Stimulated activated naive CD8-positive, alpha-beta T cell treated with anti-CD3 and anti-CD28 coated beads, Interleukin-15, amount 100 ng/mL, for 72 hours (primary cell): ENCODE measurements around the gene SLAMF9.

Experiments used
- ATAC-seq: fragments of 150-1000 bp; cut with Tn5 transposase; 2 replicates; pipeline ENCODE4 v1.10.0; 2021; ENCODE audit warnings: mild to moderate bottlenecking, moderate library complexity
- DNase-seq, 2 donors: peaks; one replicate each; pipeline ENCODE4 v3.0.0; 2021 to 2022
- H3K27ac Mint-ChIP-seq, 2 donors: one replicate each; pipeline ENCODE4 v1.8.0; 2022; ENCODE audit warnings: mild to moderate bottlenecking in 2 of 2, mixed read lengths in 2 of 2, moderate library complexity in 2 of 2
- H3K27me3 Mint-ChIP-seq: one replicate; pipeline ENCODE4 v1.8.0; 2022; ENCODE audit warnings: mixed read lengths
- H3K4me1 Mint-ChIP-seq: one replicate; pipeline ENCODE4 v1.8.0; 2022; ENCODE audit warnings: mild to moderate bottlenecking, mixed read lengths
- H3K4me3 Mint-ChIP-seq, 2 donors: one replicate each; pipeline ENCODE4 v1.8.0; 2022; ENCODE audit warnings: mild to moderate bottlenecking in 2 of 2, mixed read lengths in 2 of 2, moderate library complexity in 1 of 2
- H3K9me3 Mint-ChIP-seq, 2 donors: one replicate each; pipeline ENCODE4 v1.8.0; 2022; ENCODE audit warnings: mixed read lengths in 2 of 2

SLAMF9 gene

DNA sequence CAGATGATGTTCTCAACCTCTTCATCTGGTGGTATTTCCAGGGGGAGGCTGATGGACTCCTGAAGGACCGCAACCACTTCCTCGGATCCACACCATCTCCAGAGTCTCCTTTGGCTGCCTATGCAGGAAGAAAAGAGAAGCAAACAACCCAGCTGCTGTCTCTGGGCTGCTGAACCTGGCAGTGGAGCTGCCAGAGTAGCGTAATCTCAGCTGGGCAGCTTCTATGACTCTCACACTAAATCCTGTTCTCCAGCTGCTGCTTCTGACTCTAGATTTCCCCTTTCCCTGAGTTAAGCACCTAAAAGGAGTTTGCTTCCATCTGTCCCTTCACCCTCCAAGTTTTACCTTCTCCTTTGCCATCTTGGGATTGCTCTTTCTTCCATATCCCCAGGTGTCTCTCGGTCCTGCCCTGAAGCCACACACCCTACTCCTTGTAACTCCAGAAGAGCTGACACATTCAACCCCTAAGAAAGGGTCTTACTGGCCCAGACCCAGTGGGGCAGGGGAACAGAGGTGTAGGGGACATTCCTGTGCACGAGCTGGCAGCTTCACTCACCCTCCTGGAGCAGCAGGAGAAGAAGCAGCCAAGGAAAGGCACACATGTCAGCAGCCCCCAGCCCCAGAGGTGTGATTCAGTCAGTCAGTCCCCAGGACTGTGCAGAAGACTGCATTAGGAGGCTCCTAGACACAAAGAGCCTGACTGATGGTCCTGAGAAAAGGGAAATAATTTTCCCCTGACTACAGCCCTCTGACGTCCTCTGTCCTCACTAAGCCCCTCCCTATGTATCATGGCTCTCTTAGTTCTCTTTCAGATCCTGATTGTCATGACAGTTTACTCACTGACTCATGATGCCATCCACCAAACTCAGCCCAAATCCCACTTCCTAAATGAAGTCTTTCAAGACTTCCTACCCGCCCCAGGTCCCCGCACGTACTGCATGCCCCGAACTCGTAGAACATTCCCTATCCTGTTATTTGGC lies at the start of gene SLAMF9:
SLAMF9 (minus strand) TSS at position 702 of the 980 bp plus-strand sequence; CDS start at position 602, 100 bp downstream.
- H3K9me3 Mint-ChIP-seq: no peaks in the 10 kb centered on the region
- no peak within 1 kb of the TSS for H3K27ac Mint-ChIP-seq
- DNase-seq (no peak), ATAC-seq (no peak)
- H3K4me1 Mint-ChIP-seq: peaks cover 3% of the 10 kb centered on the region
- H3K27me3 Mint-ChIP-seq: peaks cover 35% of the 10 kb centered on the region
- no peak within 1 kb of the TSS for H3K4me3 Mint-ChIP-seq

DNA sequence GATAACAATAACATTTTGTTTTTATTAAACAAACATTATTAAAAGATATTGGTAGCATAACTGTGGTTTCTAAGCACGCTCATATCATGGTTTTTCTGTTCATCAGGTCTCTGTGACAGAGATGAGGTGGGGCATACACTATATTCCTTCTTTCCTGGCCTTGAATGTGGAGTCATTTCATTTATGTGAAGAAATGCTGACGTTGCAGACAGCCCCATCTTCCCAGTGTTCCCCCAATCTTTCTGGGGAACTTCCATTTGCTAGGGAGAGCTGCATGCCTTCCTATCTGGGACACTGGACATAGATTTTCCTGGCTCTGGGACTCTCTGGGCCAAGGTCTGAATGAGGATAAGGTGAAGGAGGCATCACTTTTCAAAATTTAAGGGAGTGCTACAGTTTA lies 47.4 kb upstream of the SLAMF9 start:
- H3K9me3 Mint-ChIP-seq: no peaks in the 10 kb centered on the region
- no peak for ATAC-seq

DNA sequence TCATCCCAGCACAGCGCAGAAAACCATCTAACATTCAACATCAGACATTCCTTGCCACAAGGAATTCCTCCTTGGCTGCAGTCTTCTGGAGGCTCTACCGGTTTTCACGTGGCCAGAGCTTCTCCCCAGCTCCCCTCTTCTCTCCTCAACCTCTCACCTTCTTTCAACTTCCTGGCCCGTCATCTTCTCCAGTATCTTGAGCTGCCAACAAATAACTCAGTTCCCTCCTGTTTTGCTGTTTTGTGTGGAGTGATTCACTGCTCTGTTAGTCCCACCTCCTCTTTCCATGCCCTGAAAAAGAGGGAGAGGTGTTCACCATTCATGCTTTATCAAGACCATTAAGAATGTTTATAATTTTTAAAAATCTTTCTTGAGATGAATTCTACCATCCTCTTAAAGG lies 45.2 kb upstream of the SLAMF9 start:
- Mint-ChIP-seq H3K27ac (no peak overlapping the region), H3K4me3 (no peak overlapping the region), H3K27me3 (peaks cover 9% of the 10 kb centered on the region), H3K4me1 (no peaks in the 10 kb centered on the region), H3K9me3 (no peaks in the 10 kb centered on the region)
- DNase-seq (no peak), ATAC-seq (no peak)

More for the DNA sequence above, 47.4 kb upstream of the SLAMF9 start:
- Mint-ChIP-seq H3K27ac (no peak overlapping the region), H3K4me1 (no peaks in the 10 kb centered on the region), H3K4me3 (no peak overlapping the region), H3K27me3 (peaks cover 6% of the 10 kb centered on the region)
- no peak for DNase-seq

DNA sequence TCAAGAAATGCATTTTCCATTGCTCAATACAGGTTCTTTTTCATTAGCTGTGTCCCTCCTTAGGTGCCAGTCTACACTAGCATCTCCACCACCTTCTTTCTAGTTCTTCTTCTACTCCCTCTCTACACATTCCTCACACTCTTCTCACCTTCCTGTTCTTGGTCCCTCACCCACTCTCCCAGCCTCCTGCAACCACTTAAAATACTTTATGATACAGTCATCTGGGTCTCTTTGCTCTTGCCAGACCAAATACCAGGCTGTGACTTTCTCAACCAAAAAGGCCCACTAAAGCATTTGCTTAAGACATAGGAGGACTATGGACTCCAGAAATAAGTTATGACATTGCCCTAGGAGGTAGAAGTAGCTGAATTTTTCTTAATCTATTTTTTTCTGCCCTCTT lies 42.6 kb upstream of the SLAMF9 start:
- Mint-ChIP-seq H3K4me3 (no peak overlapping the region), H3K27ac (no peak overlapping the region), H3K27me3 (peaks cover 9% of the 10 kb centered on the region), H3K9me3 (no peaks in the 10 kb centered on the region), H3K4me1 (no peaks in the 10 kb centered on the region)
- DNase-seq (no peak), ATAC-seq (no peak)

DNA sequence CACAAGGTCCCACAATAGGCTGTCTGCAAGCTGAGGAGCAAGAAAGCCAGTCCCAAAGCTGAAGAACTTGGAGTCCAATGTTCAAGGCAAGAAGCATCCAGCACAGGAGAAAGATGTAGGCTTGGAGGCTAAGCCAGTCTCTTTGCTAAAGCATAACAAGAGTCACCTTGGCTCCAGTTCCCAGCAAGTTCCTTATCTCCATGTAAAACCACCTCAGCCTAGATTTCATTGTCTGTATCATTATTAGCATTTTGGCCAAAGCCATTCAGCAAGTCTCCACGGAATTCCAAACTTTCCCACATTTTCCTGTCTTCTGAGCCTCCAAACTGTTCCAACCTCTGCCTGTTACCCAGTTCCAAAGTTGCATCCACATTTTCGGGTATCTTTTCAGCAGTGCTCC lies 40.9 kb upstream of the SLAMF9 start:
- H3K9me3 Mint-ChIP-seq: no peaks in the 10 kb centered on the region
- no peak overlapping the region for H3K27ac Mint-ChIP-seq
- DNase-seq (no peak), ATAC-seq (no peak)
- no peak overlapping the region for H3K4me3 Mint-ChIP-seq
- peaks cover 9% of the 10 kb centered on the region for H3K27me3 Mint-ChIP-seq
- no peaks in the 10 kb centered on the region for H3K4me1 Mint-ChIP-seq

DNA sequence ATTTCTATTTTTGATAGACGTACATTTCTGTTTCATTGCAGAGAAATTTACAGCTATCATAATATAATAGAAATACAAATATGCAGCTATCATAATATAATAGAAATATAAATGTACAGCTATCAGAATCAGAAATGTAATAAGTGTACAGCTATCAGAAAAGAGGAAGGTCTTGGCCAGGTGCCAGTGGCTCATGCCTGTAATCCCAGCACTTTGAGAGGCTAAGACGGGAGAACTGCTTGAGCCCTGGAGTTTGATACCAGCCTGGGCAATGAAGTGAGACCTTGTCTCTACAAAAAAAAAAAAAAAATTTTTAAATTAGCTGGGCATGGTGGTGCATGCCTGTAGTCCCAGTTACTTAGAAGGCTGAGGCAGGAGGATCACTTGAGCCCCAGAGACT lies 39.9 kb upstream of the SLAMF9 start:
- H3K9me3 Mint-ChIP-seq: no peaks in the 10 kb centered on the region
- no peak for ATAC-seq
- H3K4me1 Mint-ChIP-seq: no peaks in the 10 kb centered on the region

DNA sequence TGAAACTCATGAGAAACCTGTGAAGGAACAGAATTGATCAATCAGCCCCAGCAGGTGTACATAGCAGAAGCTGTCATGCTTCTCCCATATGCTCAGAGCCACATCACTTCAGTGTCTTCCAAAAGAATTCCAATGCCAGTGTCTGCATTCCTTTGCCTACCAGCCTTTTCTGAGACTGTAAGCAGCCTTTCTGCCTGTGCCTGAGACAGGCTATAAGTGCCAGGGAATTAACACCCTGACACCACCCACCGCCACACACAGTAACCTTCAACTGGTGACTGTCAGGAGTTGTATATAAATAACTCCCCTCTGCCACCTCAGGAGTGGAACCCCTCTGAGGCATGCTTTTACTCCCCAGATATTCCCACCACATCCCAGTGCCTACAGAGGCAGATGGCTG lies 38.1 kb upstream of the SLAMF9 start:
- Mint-ChIP-seq H3K9me3 (no peaks in the 10 kb centered on the region), H3K27ac (peak overlapping the region in 1 of 2 donors; percentile 65)

More for the DNA sequence above, 39.9 kb upstream of the SLAMF9 start:
- no peak overlapping the region for H3K4me3 Mint-ChIP-seq
- peaks cover 9% of the 10 kb centered on the region for H3K27me3 Mint-ChIP-seq
- DNase-seq: no peak
- H3K27ac Mint-ChIP-seq: no peak overlapping the region

DNA sequence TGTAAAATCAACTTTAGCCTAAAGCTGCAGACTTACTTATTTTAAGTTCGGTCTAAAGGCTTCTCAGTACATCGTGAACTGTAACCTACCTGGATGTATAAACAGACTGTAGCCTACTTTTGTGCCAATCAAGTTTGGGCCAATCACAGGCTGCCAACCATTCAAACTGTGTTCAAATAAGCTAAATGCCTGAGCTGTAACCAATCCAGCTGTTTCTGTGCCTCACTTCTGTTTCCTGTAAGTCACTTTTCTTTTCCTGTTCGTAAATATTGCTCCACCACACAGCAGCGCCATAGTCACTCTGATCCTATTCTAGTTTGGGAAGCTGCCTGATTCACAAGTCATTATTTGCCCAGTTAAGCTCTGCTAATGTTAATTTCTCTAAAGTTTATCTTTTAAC lies 37.5 kb upstream of the SLAMF9 start:
- Mint-ChIP-seq H3K27ac (no peak overlapping the region), H3K27me3 (peaks cover 18% of the 10 kb centered on the region), H3K4me3 (peak overlapping the region in 1 of 2 donors; percentile 40), H3K9me3 (no peaks in the 10 kb centered on the region), H3K4me1 (no peaks in the 10 kb centered on the region)
- peak; percentile 74 for ATAC-seq
- no peak for DNase-seq

More for the DNA sequence above, 38.1 kb upstream of the SLAMF9 start:
- no peak overlapping the region for H3K4me3 Mint-ChIP-seq
- H3K27me3 Mint-ChIP-seq: peaks cover 19% of the 10 kb centered on the region
- H3K4me1 Mint-ChIP-seq: no peaks in the 10 kb centered on the region
- DNase-seq (no peak), ATAC-seq (no peak)

DNA sequence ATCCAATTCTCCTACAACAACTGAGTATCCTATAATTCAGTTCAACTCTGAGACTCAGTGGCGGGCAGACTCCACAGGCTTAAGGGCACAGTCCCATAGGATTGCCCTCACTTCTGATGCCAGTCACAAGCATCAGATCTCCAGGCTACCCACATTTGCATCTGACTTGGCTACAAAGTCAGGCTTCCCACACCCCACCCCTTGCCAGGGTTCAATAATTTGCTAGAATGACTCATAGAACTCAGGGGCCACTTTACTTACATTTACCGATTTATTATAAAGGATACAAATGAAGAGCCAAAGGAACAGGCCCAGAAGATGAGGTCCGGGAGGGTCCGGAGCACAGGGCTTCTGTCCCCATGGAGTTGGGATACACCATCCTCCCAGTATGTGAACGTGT lies 36.0 kb upstream of the SLAMF9 start:
- Mint-ChIP-seq H3K27me3 (peaks cover 14% of the 10 kb centered on the region), H3K4me1 (no peaks in the 10 kb centered on the region), H3K9me3 (no peaks in the 10 kb centered on the region), H3K4me3 (no peak overlapping the region), H3K27ac (no peak overlapping the region)
- DNase-seq (no peak), ATAC-seq (no peak)

DNA sequence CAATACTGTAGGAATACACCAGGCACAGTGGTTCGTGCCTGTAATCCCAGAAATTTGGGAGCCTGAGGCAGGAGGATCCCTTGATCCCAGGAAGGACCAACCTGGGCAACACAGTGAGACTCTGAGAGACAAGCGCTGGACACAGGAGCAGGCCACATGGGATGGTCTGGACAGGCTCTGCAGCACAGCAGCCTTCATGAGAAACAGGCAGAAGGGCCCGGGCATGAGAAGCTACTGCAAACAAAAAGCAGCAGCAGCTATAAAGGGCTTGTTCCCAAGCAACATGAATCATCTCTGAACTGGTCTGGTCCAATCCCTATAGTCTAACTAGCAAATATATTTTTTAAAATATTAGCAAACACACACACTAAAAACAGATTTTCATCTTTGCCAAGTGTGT lies 35.5 kb upstream of the SLAMF9 start:
- H3K4me1 Mint-ChIP-seq: no peaks in the 10 kb centered on the region
- no peak overlapping the region for H3K27ac Mint-ChIP-seq
- no peak for DNase-seq
- no peak for ATAC-seq
- H3K9me3 Mint-ChIP-seq: no peaks in the 10 kb centered on the region
- H3K4me3 Mint-ChIP-seq: no peak overlapping the region
- peaks cover 14% of the 10 kb centered on the region for H3K27me3 Mint-ChIP-seq

DNA sequence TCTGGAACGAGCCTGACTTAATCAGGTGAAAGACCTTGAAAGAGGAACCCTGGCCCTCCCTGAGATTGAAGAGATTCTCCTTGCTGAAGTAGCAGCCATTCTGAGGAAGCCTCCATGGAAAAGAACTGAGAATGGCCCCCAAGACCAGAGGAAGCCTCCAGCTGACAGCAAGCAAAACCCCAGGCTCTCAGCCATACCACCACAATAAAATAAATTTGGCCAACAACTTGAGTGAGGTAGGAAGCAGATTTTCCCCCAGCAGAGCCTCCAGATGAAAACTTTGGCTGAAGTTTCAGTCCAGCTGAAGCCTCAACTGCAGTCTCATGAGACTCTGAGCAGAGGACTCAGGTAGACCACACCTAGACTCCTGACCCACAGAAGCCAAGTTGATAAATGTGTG lies 34.0 kb upstream of the SLAMF9 start:
- DNase-seq (no peak), ATAC-seq (no peak)
- H3K9me3 Mint-ChIP-seq: no peaks in the 10 kb centered on the region
- H3K4me1 Mint-ChIP-seq: no peaks in the 10 kb centered on the region
- peaks cover 23% of the 10 kb centered on the region for H3K27me3 Mint-ChIP-seq
- no peak overlapping the region for H3K4me3 Mint-ChIP-seq
- H3K27ac Mint-ChIP-seq: no peak overlapping the region

DNA sequence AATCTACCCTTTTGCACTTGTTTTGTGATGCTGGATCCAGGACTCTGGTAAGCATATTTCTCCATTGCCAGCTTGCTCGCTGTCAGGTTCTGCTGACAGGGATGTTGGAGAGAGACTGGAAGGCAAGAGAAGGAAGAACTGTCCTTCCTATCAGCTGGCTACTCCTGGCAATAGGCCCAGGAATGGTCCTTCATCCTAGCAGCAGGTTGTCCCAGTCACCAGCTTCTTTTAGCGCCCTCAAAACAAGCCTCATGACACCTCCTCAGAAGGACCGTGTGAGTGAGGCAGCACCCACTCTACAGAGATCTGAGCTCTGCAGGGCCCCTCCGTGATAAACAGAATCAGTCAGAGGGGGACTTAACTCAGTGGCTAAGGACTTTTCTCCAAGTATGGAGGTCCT lies 33.1 kb upstream of the SLAMF9 start:
- H3K9me3 Mint-ChIP-seq: no peaks in the 10 kb centered on the region
- no peak overlapping the region for H3K27ac Mint-ChIP-seq
- no peaks in the 10 kb centered on the region for H3K4me1 Mint-ChIP-seq
- DNase-seq (no peak), ATAC-seq (no peak)
- no peak overlapping the region for H3K4me3 Mint-ChIP-seq
- peaks cover 27% of the 10 kb centered on the region for H3K27me3 Mint-ChIP-seq

DNA sequence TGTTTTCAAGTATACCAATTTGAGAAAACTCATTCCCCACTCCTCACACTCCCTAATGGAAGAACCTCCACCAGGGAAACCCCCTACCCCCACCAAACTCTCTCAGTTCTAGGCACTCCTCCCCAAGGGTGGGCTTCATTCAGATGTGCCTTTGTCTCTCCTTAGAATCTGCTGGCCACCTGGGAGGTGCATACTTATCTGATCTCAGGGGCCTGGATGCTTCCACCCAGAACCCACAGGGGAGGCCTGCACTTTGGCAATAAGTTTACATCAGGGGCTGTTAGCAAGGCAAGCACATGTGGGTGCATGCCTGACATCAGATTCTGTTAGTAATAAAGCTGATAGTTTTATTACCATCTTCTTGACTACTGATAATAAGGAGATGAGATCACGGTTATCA lies 32.5 kb upstream of the SLAMF9 start:
- DNase-seq (no peak), ATAC-seq (no peak)
- Mint-ChIP-seq H3K9me3 (no peaks in the 10 kb centered on the region), H3K4me3 (no peak overlapping the region), H3K4me1 (no peaks in the 10 kb centered on the region), H3K27ac (no peak overlapping the region), H3K27me3 (peaks cover 34% of the 10 kb centered on the region)

DNA sequence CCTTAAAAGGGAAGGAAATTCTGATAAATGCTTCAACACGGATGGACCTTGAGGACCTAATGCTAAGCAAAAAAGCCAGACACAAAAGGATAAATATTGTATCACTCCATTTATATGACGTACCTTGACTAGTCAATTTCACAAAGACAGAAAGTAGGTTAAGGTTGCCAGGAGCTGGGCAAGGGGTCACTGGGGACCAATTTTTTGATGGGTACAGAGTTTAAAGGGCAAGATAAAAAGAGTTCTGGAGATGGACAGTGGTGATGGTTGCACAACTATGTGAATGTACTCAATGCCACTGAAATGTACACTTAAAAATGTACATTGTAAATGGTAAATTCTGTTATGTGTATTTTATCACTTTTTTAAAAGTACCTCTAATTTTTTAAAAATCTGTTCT lies 32.1 kb upstream of the SLAMF9 start:
- ATAC-seq (no peak), DNase-seq (no peak)
- H3K27ac Mint-ChIP-seq: no peak overlapping the region
- no peaks in the 10 kb centered on the region for H3K9me3 Mint-ChIP-seq
- peaks cover 36% of the 10 kb centered on the region for H3K27me3 Mint-ChIP-seq
- no peak overlapping the region for H3K4me3 Mint-ChIP-seq
- no peaks in the 10 kb centered on the region for H3K4me1 Mint-ChIP-seq

DNA sequence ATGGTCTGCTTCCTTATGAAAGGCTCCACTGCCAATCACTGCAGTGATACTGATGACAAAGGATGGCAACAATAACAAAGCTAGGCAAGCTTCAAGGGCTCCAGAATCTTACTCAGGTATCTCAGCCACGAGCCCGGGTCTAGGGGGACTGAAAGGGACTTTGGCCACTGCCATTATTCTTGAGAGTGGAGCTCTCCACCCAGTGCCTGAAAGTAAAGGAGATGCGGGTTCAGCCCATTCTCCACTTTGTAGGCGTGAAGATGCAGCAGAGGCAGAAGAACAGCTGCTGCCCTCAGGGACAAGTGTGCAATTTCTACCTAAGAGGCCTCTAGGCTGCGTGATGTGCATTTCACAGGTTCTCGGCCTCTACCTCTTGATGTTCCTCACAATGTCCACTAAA lies 31.4 kb upstream of the SLAMF9 start:
- Mint-ChIP-seq H3K4me1 (no peaks in the 10 kb centered on the region), H3K27me3 (peaks cover 36% of the 10 kb centered on the region), H3K4me3 (no peak overlapping the region), H3K9me3 (no peaks in the 10 kb centered on the region), H3K27ac (no peak overlapping the region)
- DNase-seq: no peak
- no peak for ATAC-seq

DNA sequence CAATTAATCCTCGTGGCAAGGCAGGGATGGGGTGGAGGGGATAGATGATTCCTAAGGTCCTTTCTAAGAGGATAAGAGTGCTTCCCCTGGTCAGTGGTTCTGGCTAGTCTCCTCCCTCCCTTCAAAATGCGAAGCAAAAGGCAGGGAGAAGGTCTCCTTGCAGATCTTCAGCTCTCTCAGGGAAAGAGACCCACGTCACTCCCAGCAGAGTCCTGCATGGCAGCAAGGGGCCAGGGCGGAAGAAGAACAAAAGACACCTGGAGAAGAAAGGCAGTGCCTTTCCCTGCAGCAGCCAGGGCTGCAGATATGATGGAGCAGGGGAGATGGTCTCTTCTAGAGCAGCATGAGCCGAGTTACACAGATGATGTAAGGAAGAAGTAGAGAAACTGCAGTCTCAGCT lies 29.6 kb upstream of the SLAMF9 start:
- ATAC-seq (no peak), DNase-seq (no peak)
- Mint-ChIP-seq H3K27me3 (peaks cover 50% of the 10 kb centered on the region), H3K4me3 (no peak overlapping the region), H3K27ac (no peak overlapping the region), H3K9me3 (no peaks in the 10 kb centered on the region), H3K4me1 (no peaks in the 10 kb centered on the region)

DNA sequence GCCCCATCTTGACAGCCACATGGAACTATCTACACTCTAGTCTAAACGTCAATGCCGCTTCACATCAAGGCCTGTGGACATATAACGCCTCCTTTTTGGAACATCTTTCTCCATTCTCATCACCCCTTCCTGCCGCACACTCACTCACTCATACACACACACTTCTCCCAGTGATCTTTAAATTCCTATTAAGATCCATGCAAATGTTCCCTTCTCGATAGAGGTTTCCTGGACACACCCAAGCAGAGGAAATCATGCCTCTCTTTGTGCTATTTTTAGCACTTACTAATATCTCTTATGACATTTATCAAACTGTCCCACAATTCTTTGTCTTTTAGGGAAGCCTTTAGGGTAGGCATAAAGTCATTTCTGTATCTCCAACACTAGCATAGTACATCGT lies 28.2 kb upstream of the SLAMF9 start:
- Mint-ChIP-seq H3K27me3 (peaks cover 43% of the 10 kb centered on the region), H3K9me3 (no peaks in the 10 kb centered on the region), H3K4me1 (no peaks in the 10 kb centered on the region), H3K27ac (peak overlapping the region in 1 of 2 donors; percentile 1), H3K4me3 (no peak overlapping the region)
- ATAC-seq (no peak), DNase-seq (no peak)
